HG03175 (cell line): Measurements from ENCODE around the gene NBPF4.
"Not testable (repeated sequence)": the region's sequence is repeated elsewhere in the genome, so short reads cannot be mapped to it uniquely, and the experiment has no call there.

Source experiments
- ATAC-seq: cut with Tn5 transposase; IDR thresholded peaks from one replicate; pipeline ENCODE4 v1.9.1; 2021; ENCODE audit warnings: mild to moderate bottlenecking, moderate library complexity; ENCODE audit not compliant: unreplicated experiment

NBPF4 gene

GRCh38 chr1:108214641-108215465, 29.0 kb downstream of the NBPF4 start:
- ATAC-seq = peak; percentile 64

GRCh38 chr1:108211014-108211413, 32.9 kb downstream of the NBPF4 start:
- ATAC-seq = no peak

- no peak for ATAC-seq
These were observed 34.3 kb downstream of the NBPF4 start for GRCh38 chr1:108209456-108210108.

GRCh38 chr1:108208724-108209446, 35.0 kb downstream of the NBPF4 start:
- ATAC-seq = no peak

GRCh38 chr1:108203582-108203981, 40.3 kb downstream of the NBPF4 start:
- not testable (repeated sequence) for ATAC-seq

GRCh38 chr1:108201687-108202086, 42.2 kb downstream of the NBPF4 start:
- no peak for ATAC-seq

GRCh38 chr1:108200687-108201051, 43.2 kb downstream of the NBPF4 start:
- peak; percentile 22 for ATAC-seq

GRCh38 chr1:108199781-108200686, 43.8 kb downstream of the NBPF4 start, which contains the start of gene SLC25A24:
SLC25A24 (minus strand) TSS chr1:108200343; CDS start chr1:108200138, 205 bp downstream.
- ATAC-seq = peak; percentile 76

- ATAC-seq = no peak
These were observed 44.6 kb downstream of the NBPF4 start for GRCh38 chr1:108199201-108199691.

- ATAC-seq = no peak
These were observed 49.8 kb downstream of the NBPF4 start for GRCh38 chr1:108194051-108194450.

- ATAC-seq = no peak
These were observed 50.5 kb downstream of the NBPF4 start for GRCh38 chr1:108193333-108193732.

- ATAC-seq = no peak
These were observed 51.3 kb downstream of the NBPF4 start for GRCh38 chr1:108192581-108192980.

- ATAC-seq = no peak
These were observed 53.0 kb downstream of the NBPF4 start for GRCh38 chr1:108190686-108191416.

- ATAC-seq = no peak
These were observed 53.8 kb downstream of the NBPF4 start for GRCh38 chr1:108190001-108190634.

- no peak for ATAC-seq
These were observed 55.1 kb downstream of the NBPF4 start for GRCh38 chr1:108188801-108189200.

- ATAC-seq = no peak
These were observed 60.7 kb downstream of the NBPF4 start for GRCh38 chr1:108182959-108183700.

GRCh38 chr1:108179018-108179417, 64.9 kb downstream of the NBPF4 start:
- ATAC-seq = no peak
